H54 (cell line): ENCODE results near the gene PCCA.

ENCODE experiments used
- DNase-seq: peaks from one replicate; pipeline ENCODE4 v3.0.0; 2011; ENCODE audit warnings: low spot score, mixed read lengths; ENCODE audit not compliant: insufficient read length
- FAIRE-seq: peaks from 3 replicates; lab custom pipeline; 2011; peaks lifted over from hg19 to GRCh38; lab: Jason Lieb, UNC
- POLR2A ChIP-seq: IDR thresholded peaks from 2 replicates; pipeline ENCODE4 v1.6.1; 2011; ENCODE audit warnings: low read depth, mild to moderate bottlenecking, low read length

Gene PCCA

GRCh38 chr13:100461309-100462030, 372.6 kb downstream of the PCCA start:
- FAIRE-seq (peak; percentile 33), DNase-seq (no peak)

GRCh38 chr13:100464006-100464405, 375.1 kb downstream of the PCCA start:
- FAIRE-seq (peak; percentile 33), DNase-seq (no peak)
- no peak for TF ChIP-seq POLR2A

More at GRCh38 chr13:100461309-100462030, 372.6 kb downstream of the PCCA start:
- TF ChIP-seq POLR2A: no peak

DNA sequence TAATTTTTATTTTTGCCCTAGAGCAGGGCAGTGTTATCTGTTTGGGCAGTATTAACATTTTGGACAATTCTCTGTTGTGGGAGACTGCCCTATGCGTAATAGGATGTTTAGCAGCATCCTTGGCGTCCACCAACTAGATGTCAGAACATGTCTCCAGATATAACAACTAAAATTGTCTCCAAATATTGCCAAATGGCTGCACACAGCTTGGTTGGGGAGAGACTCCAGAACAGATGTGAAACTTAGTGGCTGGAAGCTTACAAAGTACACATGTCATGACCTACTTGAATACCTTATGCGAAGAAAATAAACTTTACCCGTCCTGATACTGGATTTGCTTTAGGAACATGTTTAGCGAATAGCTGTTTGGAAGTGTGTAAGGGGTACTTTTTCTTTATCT, 376.7 kb downstream of the PCCA start:
- FAIRE-seq (peak; percentile 80), DNase-seq (no peak)
- TF ChIP-seq POLR2A: no peak

GRCh38 chr13:100470866-100471505, 382.1 kb downstream of the PCCA start:
- FAIRE-seq (peak; percentile 15), DNase-seq (no peak)
- TF ChIP-seq POLR2A: no peak

DNA sequence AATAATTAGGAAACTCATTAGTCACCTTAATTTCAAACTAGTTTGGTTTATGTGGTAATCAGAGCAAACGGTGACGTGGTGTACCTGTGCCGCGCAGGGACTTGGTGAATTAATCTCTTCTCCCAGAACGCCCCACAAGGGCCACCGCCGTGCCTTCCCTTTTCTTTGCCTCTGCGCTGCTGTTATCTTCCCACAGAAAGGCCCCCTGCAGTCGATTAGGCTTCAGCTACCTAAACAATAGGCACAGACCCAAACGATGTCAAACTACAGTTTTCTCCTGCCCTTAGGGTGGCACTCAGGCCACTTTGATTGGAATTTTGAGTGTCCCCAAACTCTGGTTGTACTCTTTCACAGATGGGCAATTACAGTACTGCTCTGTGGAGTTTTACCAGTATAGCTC, 384.2 kb downstream of the PCCA start:
- no peak for FAIRE-seq
- no peak for DNase-seq

GRCh38 chr13:100473501-100474044, 384.7 kb downstream of the PCCA start:
- TF ChIP-seq POLR2A: no peak
- FAIRE-seq (peak; percentile 48), DNase-seq (no peak)

More for the DNA sequence above, 384.2 kb downstream of the PCCA start:
- TF ChIP-seq POLR2A: no peak

- no peak for FAIRE-seq
- TF ChIP-seq POLR2A: no peak
- DNase-seq: no peak
Measured at GRCh38 chr13:100476963-100477362, 388.1 kb downstream of the PCCA start.

DNA sequence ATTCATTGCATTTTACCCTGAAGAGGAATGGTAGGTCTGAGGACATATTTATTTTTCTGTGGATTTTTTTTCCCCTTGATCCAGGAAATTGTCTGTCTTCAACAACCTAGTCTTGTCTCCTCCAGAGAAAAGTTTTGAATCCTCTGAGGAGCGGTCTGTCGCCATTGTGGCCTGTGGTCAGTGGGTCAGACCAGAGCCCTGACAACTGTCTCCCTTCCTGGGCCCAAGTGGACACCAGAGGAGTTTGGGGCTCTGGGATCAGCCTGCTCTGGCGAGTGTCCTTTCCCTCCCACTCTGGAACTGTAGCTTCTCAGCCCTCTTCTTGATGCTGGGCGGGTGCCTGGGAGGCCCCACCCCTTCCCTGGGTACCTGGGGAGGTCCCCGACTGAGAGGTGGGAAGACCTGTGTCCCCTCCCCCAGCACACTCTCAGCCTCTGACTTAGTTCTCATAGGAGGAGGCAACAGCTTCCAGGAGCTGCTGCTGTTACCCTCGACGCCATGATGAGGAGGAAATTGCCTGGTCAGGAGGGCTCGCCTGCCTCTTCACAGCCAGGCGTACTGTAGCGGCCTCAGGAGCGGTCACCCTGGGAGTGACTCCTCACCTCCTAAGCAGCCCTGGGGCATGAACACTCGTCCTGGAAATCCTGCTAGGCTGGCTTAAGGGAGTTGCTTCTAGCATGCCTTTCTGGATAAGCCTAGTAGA, 389.4 kb downstream of the PCCA start:
- no peak for TF ChIP-seq POLR2A
- DNase-seq (no peak), FAIRE-seq (no peak)

GRCh38 chr13:100480676-100481075, 391.8 kb downstream of the PCCA start:
- FAIRE-seq (no peak), DNase-seq (no peak)
- TF ChIP-seq POLR2A: no peak

GRCh38 chr13:100483139-100483538, 394.2 kb downstream of the PCCA start:
- no peak for DNase-seq
- no peak for TF ChIP-seq POLR2A
- FAIRE-seq: no peak

GRCh38 chr13:100483841-100484381, 395.0 kb downstream of the PCCA start:
- TF ChIP-seq POLR2A: no peak
- no peak for DNase-seq
- FAIRE-seq: peak; percentile 41

- DNase-seq: no peak
- peak; percentile 77 for FAIRE-seq
- no peak for TF ChIP-seq POLR2A
Measured at GRCh38 chr13:100484702-100485101, 395.8 kb downstream of the PCCA start.

DNA sequence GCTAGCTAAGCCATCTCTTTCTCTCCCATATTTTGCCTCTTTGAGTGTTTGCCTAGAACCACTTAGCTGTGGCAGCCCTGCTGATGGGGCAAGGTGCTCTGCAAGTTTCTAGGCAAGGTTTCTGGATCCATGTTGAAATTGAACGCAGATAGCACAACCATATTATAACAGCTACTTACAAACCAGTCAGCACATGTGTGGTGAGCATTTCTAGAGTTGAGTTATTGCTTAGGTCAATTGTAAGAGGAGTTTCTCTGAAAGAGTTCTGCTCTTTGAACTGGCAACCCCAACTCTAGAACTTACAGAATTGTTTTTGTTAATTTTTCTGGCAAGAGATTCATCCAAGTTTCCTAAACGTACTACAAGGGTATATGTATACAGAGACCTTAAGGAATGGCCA, 396.4 kb downstream of the PCCA start:
- DNase-seq (no peak), FAIRE-seq (peak; percentile 41)
- TF ChIP-seq POLR2A: no peak

DNA sequence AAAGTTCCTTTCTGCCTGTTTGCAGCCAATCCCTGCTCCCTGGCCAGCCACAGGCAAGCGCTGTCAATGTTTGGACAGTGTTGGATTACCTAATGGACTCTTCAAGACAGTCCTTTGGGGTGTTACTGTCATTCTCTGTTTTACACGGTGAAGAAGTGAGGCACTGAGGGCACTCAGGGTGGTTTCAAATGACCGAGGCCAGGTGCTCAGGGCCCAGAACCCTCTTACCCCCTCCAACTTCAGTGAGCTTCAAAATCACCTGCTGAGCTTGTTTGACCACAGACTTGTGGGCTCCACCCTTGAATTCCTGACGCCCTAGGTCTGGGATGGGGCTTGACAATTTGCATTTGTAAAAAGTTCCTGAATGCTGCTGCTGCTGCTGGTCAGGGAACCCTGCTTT, 401.8 kb downstream of the PCCA start:
- FAIRE-seq (peak; percentile 73), DNase-seq (no peak)
- no peak for TF ChIP-seq POLR2A
